HepG2 (cell line): ENCODE measurements around the gene STPG2. TPM values are rescaled to one million over a fixed set of nuclear protein-coding genes. Genes with fewer than 3 reads are reported as not detected.

Experiments used
- ATAC-seq: fragments of 200-7000 bp; cut with Tn5 transposase; 3 replicates; pipeline ENCODE4 v1.9.1; 2020; ENCODE audit warnings: mild to moderate bottlenecking, moderate library complexity
- BruUV-seq: library from RNA; stranded (reverse); fragments of 400-500 nt; replicated peaks from 2 replicates; lab custom pipeline; 2021; lab: Mats Ljungman, UMichigan
- CTCF ChIA-PET: fragments of 300-600 bp; formaldehyde crosslinking; extraction: SDS; loops from one replicate; lab custom pipeline; 2021; ENCODE audit warnings: low total read pairs, inconsistent platforms, low intra/inter-chr PET ratio; lab: Yijun Ruan, JAX
- POLR2A ChIA-PET: fragments of 350-600 bp; sonication (Branson Sonifier 250); formaldehyde crosslinking; loops from one replicate; lab custom pipeline; 2020; ENCODE audit warnings: antibody characterized with exemption, inconsistent platforms; lab: Yijun Ruan, JAX
- DNase-seq: peaks from one replicate; pipeline ENCODE4 v3.0.0-alpha.2; 2015; ENCODE audit warnings: low spot score
- FAIRE-seq: peaks from 3 replicates; lab custom pipeline; 2011; peaks lifted over from hg19 to GRCh38; lab: Jason Lieb, UNC
- H2AFZ ChIP-seq: one replicate; pipeline ENCODE4 v1.6.1; 2011; ENCODE audit warnings: low read length, inconsistent platforms
- H3K27ac ChIP-seq: fragments of 300-600 bp; 3 replicates; pipeline ENCODE4 v1.8.0; 2011; ENCODE audit warnings: mixed run types, mild to moderate bottlenecking, mixed read lengths, low read length, inconsistent platforms; ENCODE audit not compliant: insufficient read depth; ENCODE audit errors: extremely low read length
- H3K27me3 ChIP-seq, 2 experiments: fragments of 200-600 bp in 1 of 2; 2 replicates in 1 of 2; 3 replicates in 1 of 2; pipeline versions ENCODE4 v1.6.0 to v1.8.0; 2011; ENCODE audit warnings: low read length in 2 of 2, mild to moderate bottlenecking in 2 of 2, moderate library complexity in 2 of 2, inconsistent platforms in 1 of 2; ENCODE audit not compliant: insufficient read depth in 2 of 2, control insufficient read depth in 1 of 2
- H3K36me3 ChIP-seq, 2 experiments: fragments of 200-600 bp in 1 of 2; replicated peaks in 1 of 2; 2 replicates in 1 of 2; 3 replicates in 1 of 2; pipeline versions ENCODE4 v1.5.1 to v1.8.0; 2011; ENCODE audit warnings: low read length in 2 of 2, inconsistent platforms in 1 of 2; ENCODE audit not compliant: insufficient read depth in 2 of 2, control insufficient read depth in 1 of 2
- H3K4me1 ChIP-seq: 2 replicates; pipeline ENCODE4 v1.5.1; 2012; ENCODE audit warnings: low read length, inconsistent platforms; ENCODE audit not compliant: insufficient read depth
- H3K4me2 ChIP-seq: 2 replicates; pipeline ENCODE4 v1.6.0; 2011; ENCODE audit warnings: low read depth, low read length, inconsistent platforms
- H3K4me3 ChIP-seq, 3 experiments: fragments of 200-600 bp in 1 of 3; sonication (generic), shearing (Covaris generic) in 1 of 3; replicated peaks in 1 of 3; 2 replicates each; pipeline ENCODE4 v1.5.1; 2011 to 2016; ENCODE audit warnings: low read length in 3 of 3, inconsistent platforms in 2 of 3, low read depth in 2 of 3, mild to moderate bottlenecking in 2 of 3, control low read depth in 1 of 3, mixed read lengths in 1 of 3; ENCODE audit not compliant: insufficient read depth in 1 of 3
- H3K79me2 ChIP-seq: one replicate; pipeline ENCODE4 v1.6.1; 2011; ENCODE audit warnings: low read length, inconsistent platforms; ENCODE audit not compliant: insufficient read depth
- H3K9ac ChIP-seq: 2 replicates; pipeline ENCODE4 v1.6.0; 2011; ENCODE audit warnings: mild to moderate bottlenecking, low read depth, low read length, inconsistent platforms; ENCODE audit not compliant: insufficient read depth
- H3K9me3 ChIP-seq: 2 replicates; pipeline ENCODE4 v1.5.1; 2012; ENCODE audit warnings: mild to moderate bottlenecking, low read length
- H4K20me1 ChIP-seq: 2 replicates; pipeline ENCODE4 v1.6.0; 2011; ENCODE audit warnings: inconsistent platforms, mild to moderate bottlenecking, low read length, moderate library complexity; ENCODE audit not compliant: insufficient read depth
- E2F5 ChIP-seq: sonication (generic); formaldehyde crosslinking; conservative IDR thresholded peaks from 2 replicates; pipeline ENCODE4 v1.4.0; 2020; ENCODE audit warnings: missing genetic modification reagents
- HMG20B ChIP-seq: conservative IDR thresholded peaks from 2 replicates; pipeline ENCODE4 v1.6.1; 2016; ENCODE audit warnings: missing genetic modification reagents, missing compliant biosample characterization
- PAF1 ChIP-seq: IDR thresholded peaks from 2 replicates; pipeline ENCODE4 v1.6.1; 2016; ENCODE audit warnings: missing genetic modification reagents, missing compliant biosample characterization
- SNAPC4 ChIP-seq: sonication (generic); formaldehyde crosslinking; IDR thresholded peaks from 2 replicates; pipeline ENCODE4 v1.4.0; 2020; ENCODE audit warnings: mild to moderate bottlenecking, missing genetic modification reagents
- ZBTB39 ChIP-seq: sonication (generic); formaldehyde crosslinking; IDR thresholded peaks from 2 replicates; pipeline ENCODE4 v1.5.0; 2020; ENCODE audit warnings: missing genetic modification reagents
- ZFP90 ChIP-seq: sonication (generic); formaldehyde crosslinking; IDR thresholded peaks from 2 replicates; pipeline ENCODE4 v1.8.0; 2022; ENCODE audit warnings: missing genetic modification reagents, mild to moderate bottlenecking, inconsistent platforms, borderline replicate concordance
- ZNF784 ChIP-seq: sonication (generic); formaldehyde crosslinking; IDR thresholded peaks from 2 replicates; pipeline ENCODE4 v1.5.1; 2020; ENCODE audit warnings: missing genetic modification reagents, mild to moderate bottlenecking, borderline replicate concordance
- WGBS: methylation state at CpG from one replicate; pipeline ENCODE4 v1.1.6; 2017; ENCODE audit warnings: low lambda C conversion rate; 5-methylcytosine and 5-hydroxymethylcytosine counted together
- in situ Hi-C: cut with HindIII; loops from 2 replicates; pipeline ENCODE4 v1.10.0; 2017; ENCODE audit warnings: low pct_unique_long_range_greater_than_20kb; ENCODE audit not compliant: extremely low pct_ligation_motif_present
- intact Hi-C: fragments of 100-400 bp; cut with micrococcal nuclease; formaldehyde crosslinking; loops from one replicate; pipeline ENCODE4 v1.10.0; 2022; ENCODE audit not compliant: unreplicated experiment
- polyA plus RNA-seq, 8 experiments: library from polyadenylated mRNA; depleted of rRNA in 3 of 8; stranded (reverse) in 7 of 8; unstranded in 1 of 8; fragments of >200 nt; fragmentation: Illumina TruSeq in 4 of 8; extraction: Trizol in 4 of 8; gene quantifications; 2 replicates each; pipeline versions ENCODE4 v1.2.1 to v1.2.3, GENCODE V29; 2011 to 2016; ENCODE audit warnings: low read depth in 4 of 8, missing spikeins in 1 of 8, mixed read lengths in 1 of 8; ENCODE audit not compliant: insufficient read depth in 1 of 8
- total RNA-seq, 5 experiments: library from RNA; depleted of rRNA; stranded (reverse); fragments of >200 nt; fragmentation: Illumina TruSeq; extraction: Trizol; gene quantifications; 2 replicates each; pipeline ENCODE4 v1.2.3, GENCODE V29; 2016; ENCODE audit warnings: low read depth in 1 of 5

The STPG2 gene
- total and polyA plus RNA-seq, 2 of the 13 experiments (the other 11 are each of a cell fraction or from before 2014, with no cell fraction given): 0.07 TPM; not detected in 1

GRCh38 chr4:97942951-97943350 lies 200.3 kb downstream of the STPG2 start (continued):
- no peak for TF ChIP-seq ZNF784 (CRISPR knock-in tag)
- TF ChIP-seq, all 625 proteins: peak for 0

GRCh38 chr4:97942137-97942536 lies 201.1 kb downstream of the STPG2 start:
- Histone ChIP-seq H3K79me2 (no peaks in the 10 kb centered on the region), H3K4me1 (no peaks in the 10 kb centered on the region), H4K20me1 (no peaks in the 10 kb centered on the region), H3K9ac (no peak overlapping the region)
- 0% methylated on average over 1 of the region's 1 CpG for WGBS
- BruUV-seq: no TSS peak
- CTCF ChIA-PET: no interaction called here
- POLR2A ChIA-PET: no interaction called here
- TF ChIP-seq ZFP90: no peak
- TF ChIP-seq, all 625 proteins: peak for 0
- Histone ChIP-seq H3K4me2 (no peak overlapping the region), H3K36me3 (no peaks in the 10 kb centered on the region), H3K27me3 (no peaks in the 10 kb centered on the region), H2AFZ (no peak overlapping the region), H3K9me3 (peaks cover 63% of the 10 kb centered on the region), H3K27ac (no peak overlapping the region), H3K4me3 (no peak overlapping the region)
- DNase-seq (no peak), ATAC-seq (no peak), FAIRE-seq (no peak)
- in situ Hi-C loops (no loop called here), intact Hi-C loops (no loop called here)

- no peak overlapping the region for H3K27ac ChIP-seq
- no peaks in the 10 kb centered on the region for H3K36me3 ChIP-seq
- 29% methylated on average over 2 of the region's 7 CpGs for WGBS
- no peak overlapping the region for H3K9ac ChIP-seq
- no peaks in the 10 kb centered on the region for H3K27me3 ChIP-seq
- ChIA-PET POLR2A (no interaction called here), CTCF (no interaction called here)
- H3K9me3 ChIP-seq: peaks cover 55% of the 10 kb centered on the region
- no peak overlapping the region for H3K4me2 ChIP-seq
- H2AFZ ChIP-seq: no peak overlapping the region
- no peak for DNase-seq
- no peaks in the 10 kb centered on the region for H3K4me1 ChIP-seq
- no TSS peak for BruUV-seq
- no peaks in the 10 kb centered on the region for H3K79me2 ChIP-seq
- in situ Hi-C loops: no loop called here
- ATAC-seq: no peak
- H4K20me1 ChIP-seq: no peaks in the 10 kb centered on the region
- H3K4me3 ChIP-seq: no peak overlapping the region
- FAIRE-seq: no peak
- intact Hi-C loops: no loop called here
- TF ChIP-seq HMG20B (CRISPR knock-in tag): no peak
- TF ChIP-seq SNAPC4: no peak
- TF ChIP-seq PAF1 (CRISPR knock-in tag): no peak
- no peak for TF ChIP-seq ZBTB39 (CRISPR knock-in tag)
- TF ChIP-seq E2F5: no peak
These were observed 205.1 kb downstream of the STPG2 start for GRCh38 chr4:97938141-97938540.
